ENCODE data around the gene TNRC6C. TPM values are rescaled to one million over a fixed set of nuclear protein-coding genes. Genes with fewer than 3 reads are reported as not detected.
A peak's percentile ranks its signal among the peaks of the same experiment; 100 is the strongest.

TNRC6C gene
- total and polyA plus RNA-seq, 12 donors, result 2.2 to 31.4 (median 24.2) TPM

DNA sequence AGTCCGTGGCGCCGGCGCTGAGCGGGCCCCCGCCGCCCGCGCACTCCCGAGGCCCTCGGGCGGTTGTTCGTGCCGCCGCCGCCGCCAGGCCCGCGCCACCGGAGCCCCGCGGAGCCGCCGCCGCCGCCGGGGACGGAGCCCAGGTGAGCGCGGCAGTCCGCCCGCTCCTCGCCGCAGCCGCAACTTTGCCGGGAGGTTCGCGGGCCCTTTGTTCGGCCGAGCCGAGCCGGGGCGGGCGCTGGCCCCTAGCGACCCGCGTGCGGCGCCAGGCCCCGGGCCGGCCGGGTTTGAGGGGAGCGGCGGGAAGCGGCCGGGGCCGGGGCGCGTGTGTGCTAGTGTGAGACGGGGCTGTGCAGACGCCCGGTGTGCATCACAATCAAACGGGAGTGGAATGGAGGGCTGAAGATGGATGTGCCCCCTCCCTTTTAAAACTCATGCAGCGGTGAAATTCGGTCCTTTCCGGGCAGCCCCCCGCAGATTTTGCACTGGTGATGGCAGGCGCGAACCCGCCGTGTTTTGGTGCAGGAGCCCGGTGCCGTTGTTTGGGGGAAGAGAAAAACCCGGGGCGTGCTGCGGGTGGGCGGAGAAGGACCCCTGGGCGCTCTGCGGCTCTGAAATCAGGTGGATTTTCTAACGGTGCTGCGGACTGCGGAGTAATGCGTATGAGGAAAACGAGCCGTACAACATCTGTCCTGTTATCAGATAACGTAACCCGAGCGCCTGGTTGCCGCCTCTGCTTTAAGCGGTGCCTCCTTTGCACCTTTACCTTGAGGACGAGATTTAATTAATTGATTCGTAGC is 823 bp downstream of the TNRC6C start:
- ATAC-seq, result no peak
- Histone ChIP-seq H3K4me3 (peak overlapping the region; percentile 66 to 99 (median 76)), H3K36me3 (no peaks in the 10 kb centered on the region), H3K27me3 (peaks cover 0 to 33% (median 0%) of the 10 kb centered on the region in 7 donors), H3K4me1 (peaks cover 2 to 60% (median 46%) of the 10 kb centered on the region in 9 donors), H3K9me3 (no peaks in the 10 kb centered on the region), H3K27ac (peak overlapping the region in 9 of 10 donors; percentile 59 to 93 (median 65))
- TF ChIP-seq, protein P1, sequence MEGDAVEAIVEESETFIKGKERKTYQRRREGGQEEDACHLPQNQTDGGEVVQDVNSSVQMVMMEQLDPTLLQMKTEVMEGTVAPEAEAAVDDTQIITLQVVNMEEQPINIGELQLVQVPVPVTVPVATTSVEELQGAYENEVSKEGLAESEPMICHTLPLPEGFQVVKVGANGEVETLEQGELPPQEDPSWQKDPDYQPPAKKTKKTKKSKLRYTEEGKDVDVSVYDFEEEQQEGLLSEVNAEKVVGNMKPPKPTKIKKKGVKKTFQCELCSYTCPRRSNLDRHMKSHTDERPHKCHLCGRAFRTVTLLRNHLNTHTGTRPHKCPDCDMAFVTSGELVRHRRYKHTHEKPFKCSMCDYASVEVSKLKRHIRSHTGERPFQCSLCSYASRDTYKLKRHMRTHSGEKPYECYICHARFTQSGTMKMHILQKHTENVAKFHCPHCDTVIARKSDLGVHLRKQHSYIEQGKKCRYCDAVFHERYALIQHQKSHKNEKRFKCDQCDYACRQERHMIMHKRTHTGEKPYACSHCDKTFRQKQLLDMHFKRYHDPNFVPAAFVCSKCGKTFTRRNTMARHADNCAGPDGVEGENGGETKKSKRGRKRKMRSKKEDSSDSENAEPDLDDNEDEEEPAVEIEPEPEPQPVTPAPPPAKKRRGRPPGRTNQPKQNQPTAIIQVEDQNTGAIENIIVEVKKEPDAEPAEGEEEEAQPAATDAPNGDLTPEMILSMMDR (IDR thresholded peaks at IDR 0.05), result no peak
- intact Hi-C loops (cut with DNase I), result loop anchor here in 6 of 10 donors (2.0 to 10.0 kb wide), 12 partner anchors 38 to 222 kb away; no protein-coding TSS in a partner anchor
- WGBS, 2 donors, result 0 to 1% methylated on average over 83 to 92 of the region's 92 CpGs
- DNase-seq, result peak in 1 of 2 donors; percentile 26

DNA sequence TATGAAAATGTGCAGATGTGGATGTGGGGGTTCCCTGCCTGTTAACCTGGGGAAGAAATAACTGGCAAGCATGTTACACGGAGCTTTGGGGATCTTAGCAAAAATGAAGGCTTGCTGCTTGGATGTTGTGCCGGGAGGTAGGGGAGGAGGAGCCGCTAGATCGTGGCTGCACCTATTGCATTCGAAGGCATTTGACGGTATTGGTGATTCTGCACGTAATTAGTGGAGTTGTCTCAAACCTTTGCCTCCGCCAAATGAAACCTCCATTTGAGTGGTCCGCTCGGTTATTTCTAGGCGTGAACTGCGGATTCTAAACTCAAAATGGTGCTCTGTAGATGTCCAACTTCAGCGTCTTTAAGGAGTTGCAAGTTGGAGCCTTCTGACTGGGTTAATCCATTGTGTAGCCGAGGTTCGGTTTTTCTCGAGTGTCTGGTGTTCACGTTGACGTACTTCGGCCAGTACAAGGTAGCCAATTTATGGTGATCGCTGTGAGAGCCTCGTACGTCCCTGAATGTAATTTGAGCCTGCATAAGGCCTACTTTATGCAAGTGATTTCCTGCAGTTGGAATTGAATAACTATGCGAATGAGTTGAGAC is 1.5 kb downstream of the TNRC6C start:
- no peaks in the 10 kb centered on the region for H3K36me3 ChIP-seq
- ATAC-seq (no peak), DNase-seq (peak in 1 of 2 donors; percentile 15)
- peaks cover 0 to 31% (median 0%) of the 10 kb centered on the region in 7 donors for H3K27me3 ChIP-seq
- no peaks in the 10 kb centered on the region for H3K9me3 ChIP-seq
- peak overlapping the region; percentile 24 to 93 (median 64) for H3K27ac ChIP-seq
- whole genome bisulfite sequencing, 2 donors, result 13 to 27% methylated on average over 23 of the region's 23 CpGs
- peaks cover 2 to 67% (median 53%) of the 10 kb centered on the region in 9 donors for H3K4me1 ChIP-seq
- TF ChIP-seq, protein P1 (IDR thresholded peaks at IDR 0.05), result no peak
- intact Hi-C loops (cut with DNase I), result loop anchor here in 7 of 10 donors (2.0 to 10.0 kb wide), 13 partner anchors 37 to 223 kb away; no protein-coding TSS in a partner anchor
- H3K4me3 ChIP-seq, result peak overlapping the region; percentile 66 to 99 (median 76)

DNA sequence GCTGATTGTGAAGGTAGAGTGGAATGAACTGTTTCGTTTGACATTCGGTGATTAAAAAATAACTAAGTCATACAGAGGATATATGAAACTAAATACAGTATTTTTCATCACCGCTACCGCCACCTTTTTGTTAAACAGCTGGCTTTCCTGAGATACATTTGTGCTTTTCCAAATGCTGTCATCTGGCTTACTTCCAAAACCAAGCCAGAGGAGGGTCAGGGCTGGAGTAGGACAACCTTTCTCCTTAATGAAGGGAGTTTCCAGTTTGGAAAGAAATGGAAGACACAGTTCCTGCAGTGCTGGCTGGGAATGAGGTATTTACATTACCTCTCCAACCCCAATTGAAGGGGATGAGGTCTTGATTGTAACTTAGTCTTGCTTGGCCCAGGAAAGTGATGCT is 3.2 kb downstream of the TNRC6C start:
- peak overlapping the region in 1 of 10 donors; percentile 80 for H3K4me3 ChIP-seq

More for the DNA sequence above, 3.2 kb downstream of the TNRC6C start:
- no peaks in the 10 kb centered on the region for H3K9me3 ChIP-seq
- TF ChIP-seq, protein P1 (IDR thresholded peaks at IDR 0.05), result no peak
- no peaks in the 10 kb centered on the region for H3K36me3 ChIP-seq
- peak overlapping the region in 3 of 10 donors; percentile 3 to 49 (median 3) for H3K27ac ChIP-seq
- H3K4me1 ChIP-seq, result peaks cover 2 to 81% (median 68%) of the 10 kb centered on the region in 9 donors
- ATAC-seq (no peak), DNase-seq (no peak)
- peaks cover 0 to 25% (median 0%) of the 10 kb centered on the region in 7 donors for H3K27me3 ChIP-seq
- 55 to 71% methylated on average over 4 of the region's 4 CpGs for WGBS, 2 donors
- intact Hi-C loops (cut with DNase I), result loop anchor here in 4 of 10 donors (5.0 to 10.0 kb wide), 3 partner anchors 36 to 189 kb away; no protein-coding TSS in a partner anchor

Measured in heart right ventricle (tissue), 16 donors.